Activated T-helper 1 cell treated with Interleukin-2 at 50 U/mL for 16 hours (primary cell): Measurements from ENCODE around the gene KLHL10.
A peak's percentile ranks its signal among the peaks of the same experiment; 100 is the strongest.
"Not testable (repeated sequence)": the region's sequence is repeated elsewhere in the genome, so short reads cannot be mapped to it uniquely, and the experiment has no call there.

Experiments used
- DNase-seq: peaks from one replicate; pipeline ENCODE4 v3.0.0-alpha.2; 2020; ENCODE audit warnings: low read depth

Gene KLHL10

GRCh38 chr17:41813152-41813680 is 24.4 kb upstream of the KLHL10 start:
- no peak for DNase-seq

DNA sequence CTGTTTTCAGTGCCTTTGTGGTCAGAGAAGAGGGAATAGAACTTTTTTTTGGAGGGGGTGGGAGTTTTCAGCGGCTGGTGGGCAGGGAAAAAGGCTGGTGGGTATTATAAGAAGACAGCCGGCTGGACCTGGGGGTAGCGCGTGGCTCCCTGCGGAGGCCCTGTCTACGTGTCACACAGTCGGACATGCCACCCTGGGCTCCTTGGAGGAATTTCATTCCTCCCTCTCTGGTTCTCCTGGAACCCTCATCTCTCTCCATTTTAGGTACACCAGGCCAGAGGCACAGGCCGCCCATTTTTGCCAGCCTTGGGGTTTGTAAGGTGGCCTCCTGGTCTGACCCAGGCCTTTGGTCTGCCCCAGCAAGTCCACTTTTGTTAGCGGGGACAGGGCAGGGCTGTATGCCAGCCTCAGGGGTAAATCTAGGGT is 23.9 kb upstream of the KLHL10 start:
- no peak for DNase-seq

DNA sequence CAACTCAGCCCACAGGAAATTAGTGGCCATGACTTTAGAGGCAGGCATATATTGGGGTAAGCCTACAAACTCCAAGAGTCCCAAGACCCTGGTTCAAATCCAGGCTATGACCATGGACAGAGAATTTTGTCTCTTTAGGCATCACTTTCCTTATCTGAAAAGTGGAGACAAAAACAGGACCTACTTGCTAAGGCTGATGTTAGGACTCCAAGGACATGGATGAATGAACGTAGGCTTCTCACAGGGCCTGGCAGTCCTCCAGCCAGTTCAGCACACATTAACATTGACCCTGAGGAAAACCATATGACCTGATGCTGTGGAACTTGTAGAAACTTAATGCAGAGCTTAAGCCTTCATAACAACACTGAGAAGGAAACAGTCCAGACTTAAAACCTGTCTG is 23.4 kb upstream of the KLHL10 start:
- DNase-seq = no peak

DNA sequence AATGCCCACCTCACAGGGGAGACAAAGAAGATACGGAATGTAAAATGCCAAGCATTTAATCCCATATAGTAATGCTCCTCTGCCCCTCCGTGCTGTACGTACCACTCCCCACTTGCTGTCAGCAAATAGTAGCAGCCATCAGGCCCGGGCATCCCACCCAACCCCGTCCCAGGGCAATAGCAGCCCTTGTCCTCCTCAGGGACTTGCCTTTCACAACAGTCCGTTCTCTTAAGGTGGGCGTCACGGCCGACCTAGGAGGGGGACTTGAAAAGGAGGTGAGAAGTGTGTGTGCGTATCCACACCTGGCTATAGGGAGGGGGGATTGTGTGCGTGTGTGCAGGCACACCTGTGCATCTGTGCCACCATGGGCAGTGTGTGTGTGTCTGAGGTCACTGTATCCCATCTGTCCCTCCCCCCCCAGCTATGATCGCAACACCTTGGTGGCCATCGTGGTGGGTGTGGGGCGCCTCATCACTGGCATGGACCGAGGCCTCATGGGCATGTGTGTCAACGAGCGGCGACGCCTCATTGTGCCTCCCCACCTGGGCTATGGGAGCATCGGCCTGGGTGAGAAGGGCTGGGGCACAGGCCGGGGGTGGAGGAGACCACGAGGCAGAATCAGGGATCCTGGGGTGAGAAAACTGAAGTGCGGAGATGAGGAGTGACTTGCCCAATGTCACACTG is 20.8 kb upstream of the KLHL10 start:
- no peak for DNase-seq

- no peak for DNase-seq
Measured at GRCh38 chr17:41818024-41818423, 19.6 kb upstream of the KLHL10 start.

- DNase-seq = no peak
Measured at GRCh38 chr17:41821776-41822175, 15.8 kb upstream of the KLHL10 start.

- no peak for DNase-seq
Measured at GRCh38 chr17:41822216-41823140, 15.1 kb upstream of the KLHL10 start.

DNA sequence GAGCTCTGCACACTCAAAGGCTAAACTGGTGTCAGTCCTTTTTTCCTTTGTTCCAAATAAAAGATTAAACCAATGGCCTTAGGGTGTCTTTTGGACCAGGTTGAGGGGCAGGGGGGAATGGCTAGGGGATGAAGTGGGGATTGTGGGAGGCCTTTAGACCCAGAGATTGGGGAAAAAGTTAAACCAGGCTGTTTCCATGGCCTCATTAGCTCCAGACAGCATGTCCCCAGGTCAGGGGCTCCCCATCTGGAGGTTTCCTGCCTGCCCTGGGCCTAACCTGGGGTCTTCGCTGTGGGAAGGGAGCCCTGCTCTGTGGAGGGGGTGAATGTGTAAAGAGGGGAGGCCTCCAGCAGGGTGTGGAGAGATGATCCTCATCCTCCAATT is 14.5 kb upstream of the KLHL10 start:
- no peak for DNase-seq

GRCh38 chr17:41823580-41823979 is 14.0 kb upstream of the KLHL10 start:
- DNase-seq = no peak

DNA sequence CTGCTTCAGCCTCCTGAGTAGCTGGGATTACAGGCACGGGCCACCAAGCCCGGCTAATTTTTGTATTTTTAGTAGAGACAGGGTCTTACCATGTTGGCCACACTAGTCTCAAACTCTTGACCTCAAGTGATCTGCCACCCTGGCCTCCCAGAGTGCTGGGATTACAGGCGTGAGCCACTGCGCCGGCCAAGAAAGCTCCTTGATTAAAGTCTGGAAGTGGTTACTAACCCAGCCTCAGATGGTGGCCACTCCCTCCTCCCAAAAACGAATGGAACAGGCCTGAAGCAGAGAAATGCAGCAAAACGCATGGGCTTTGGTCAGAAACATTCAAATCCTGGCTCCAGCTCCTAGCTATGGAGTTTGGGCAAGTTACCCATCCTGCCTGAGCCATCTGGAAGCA is 13.5 kb upstream of the KLHL10 start:
- DNase-seq = no peak

DNA sequence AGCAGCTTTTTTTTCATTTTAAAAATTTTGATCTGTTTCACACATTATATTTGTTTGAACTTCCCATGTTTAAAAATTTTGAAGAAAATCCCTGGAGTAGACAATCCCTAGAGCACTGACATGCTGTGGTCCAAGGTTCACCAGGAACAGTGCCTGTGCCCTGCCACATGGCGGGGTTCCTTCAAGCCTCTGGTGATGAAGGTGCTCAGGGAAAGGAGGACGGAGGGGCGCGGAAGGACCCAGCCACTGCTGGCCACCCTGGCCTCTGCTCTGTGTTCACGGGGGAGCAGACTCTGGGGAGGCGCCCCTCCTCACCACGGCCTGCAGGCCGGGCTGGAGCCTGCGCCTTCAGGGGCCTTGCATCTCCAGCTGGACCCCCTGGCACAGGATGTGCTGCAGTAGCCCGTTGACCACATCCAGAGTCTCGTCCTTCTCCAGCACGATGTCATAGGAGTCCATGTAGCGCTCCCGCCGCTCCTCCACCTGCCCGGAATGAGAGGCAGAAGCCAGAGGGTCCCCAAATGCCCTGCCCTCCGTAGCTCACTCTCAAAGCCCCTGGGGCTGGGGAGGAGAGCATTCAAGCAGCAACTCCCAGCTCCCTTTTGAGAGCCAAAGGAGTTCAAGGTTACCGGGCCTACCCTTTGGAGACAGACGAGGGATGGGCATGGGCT is 12.3 kb upstream of the KLHL10 start:
- no peak for DNase-seq

DNA sequence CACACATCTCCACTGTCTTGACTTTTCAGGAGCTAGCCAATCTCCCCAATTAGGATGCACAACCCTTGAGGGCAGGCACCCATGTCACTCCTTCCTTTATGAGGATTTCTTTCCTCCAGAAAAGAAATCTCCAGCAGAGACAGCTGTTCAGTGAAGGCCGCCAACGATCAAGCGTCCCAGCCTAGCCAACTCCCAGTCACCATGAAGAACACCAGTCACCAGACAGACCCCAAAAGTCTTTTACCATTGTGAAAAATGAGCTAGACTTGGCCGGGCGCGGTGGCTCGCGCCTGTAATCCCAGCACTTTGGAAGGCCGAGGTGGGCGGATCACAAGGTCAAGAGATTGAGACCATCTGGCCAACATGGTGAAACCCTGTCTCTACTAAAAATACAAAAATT is 7.7 kb upstream of the KLHL10 start:
- DNase-seq = not testable (repeated sequence)

GRCh38 chr17:41835214-41835799 is 2.3 kb upstream of the KLHL10 start:
- no peak for DNase-seq

DNA sequence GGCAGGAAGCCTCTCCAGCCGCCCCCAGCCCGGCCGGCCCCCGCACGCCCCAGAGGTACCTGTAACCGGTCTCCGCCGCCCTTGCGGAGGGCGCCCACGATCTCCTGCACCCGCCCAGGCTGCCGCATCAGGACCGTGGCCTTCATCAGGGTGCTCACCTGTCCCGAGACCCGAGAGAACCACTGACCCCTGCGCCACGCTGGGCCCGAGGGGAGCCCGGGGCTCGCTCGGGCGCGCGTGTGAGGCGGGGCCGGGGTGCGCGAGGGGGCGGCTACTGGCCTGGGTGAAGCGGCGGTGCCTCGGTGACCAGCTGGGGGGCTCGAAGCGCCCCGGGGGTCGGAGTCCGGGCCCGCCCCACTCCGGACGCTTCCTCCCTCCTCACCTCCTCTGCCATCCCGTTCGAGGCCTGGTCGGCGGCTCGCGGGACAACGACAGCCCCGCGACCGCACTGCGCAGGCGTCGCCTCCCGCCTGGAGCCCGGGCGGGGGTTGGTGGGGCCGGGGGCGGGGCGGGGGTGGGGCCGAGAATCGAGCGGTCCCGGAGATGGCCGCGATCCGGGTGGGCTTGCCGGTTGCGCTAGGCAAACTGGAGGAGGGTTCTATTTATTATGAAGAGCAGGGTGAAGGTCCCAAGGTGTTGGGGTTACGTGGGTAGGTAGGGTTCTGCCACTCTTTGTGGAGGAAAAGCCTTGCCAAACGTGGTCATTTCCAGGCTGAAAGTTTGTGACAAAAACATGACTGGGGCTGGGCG is 1.6 kb upstream of the KLHL10 start, which contains the start of gene NT5C3B:
TSS of gene NT5C3B (minus strand) at position 433 of the 750 bp plus-strand sequence. CDS start at position 394, 39 bp downstream.
- DNase-seq = peak; percentile 48

DNA sequence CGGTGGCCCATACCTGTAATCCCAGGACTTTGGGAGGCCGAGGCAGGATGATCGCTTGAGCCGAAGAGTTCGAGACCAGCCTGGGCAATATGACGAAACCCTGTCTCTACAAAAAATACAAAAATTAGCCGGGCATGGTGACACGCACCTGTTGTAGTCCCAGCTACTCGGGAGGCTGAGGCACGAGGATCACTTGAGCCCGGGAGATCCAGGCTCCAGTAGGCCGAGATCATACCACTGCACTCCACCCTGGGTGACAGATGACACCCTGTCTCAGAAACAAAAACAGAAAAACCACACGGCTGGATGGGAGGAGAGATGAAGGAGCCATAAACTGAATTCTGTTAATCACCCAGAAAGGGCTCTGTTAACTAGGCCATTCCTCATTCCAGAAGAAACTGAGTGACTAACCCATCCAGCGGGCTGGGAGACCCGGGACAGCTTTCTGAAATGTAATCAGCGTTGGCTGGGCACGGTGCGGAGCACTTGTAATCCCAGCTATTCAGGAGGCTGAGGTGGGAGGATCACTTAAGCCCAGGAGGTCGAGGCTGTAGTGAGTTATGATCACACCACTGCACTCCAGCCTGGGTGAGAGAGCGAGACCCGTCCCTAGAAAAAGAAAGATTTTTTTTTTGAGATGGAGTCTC is 952 bp upstream of the KLHL10 start:
- DNase-seq = no peak

GRCh38 chr17:41839448-41839847 is 1.8 kb downstream of the KLHL10 start:
- not testable (repeated sequence) for DNase-seq

- DNase-seq = not testable (repeated sequence)
Measured at GRCh38 chr17:41840781-41841180, 3.2 kb downstream of the KLHL10 start.

DNA sequence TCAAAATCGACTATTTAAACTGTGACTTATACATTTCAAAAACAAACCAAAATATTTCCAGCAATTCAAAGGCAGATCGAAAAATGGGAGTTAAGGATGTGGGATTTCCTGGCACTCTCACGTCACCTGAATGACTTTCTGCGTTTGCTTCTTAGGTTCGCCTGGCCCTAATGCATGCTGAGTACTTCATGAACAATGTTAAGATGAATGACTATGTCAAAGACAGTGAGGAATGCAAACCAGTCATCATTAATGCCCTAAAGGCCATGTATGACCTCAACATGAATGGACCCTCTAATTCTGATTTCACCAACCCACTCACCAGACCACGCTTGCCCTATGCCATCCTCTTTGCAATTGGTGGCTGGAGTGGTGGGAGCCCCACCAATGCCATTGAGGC is 7.3 kb downstream of the KLHL10 start:
- no peak for DNase-seq

DNA sequence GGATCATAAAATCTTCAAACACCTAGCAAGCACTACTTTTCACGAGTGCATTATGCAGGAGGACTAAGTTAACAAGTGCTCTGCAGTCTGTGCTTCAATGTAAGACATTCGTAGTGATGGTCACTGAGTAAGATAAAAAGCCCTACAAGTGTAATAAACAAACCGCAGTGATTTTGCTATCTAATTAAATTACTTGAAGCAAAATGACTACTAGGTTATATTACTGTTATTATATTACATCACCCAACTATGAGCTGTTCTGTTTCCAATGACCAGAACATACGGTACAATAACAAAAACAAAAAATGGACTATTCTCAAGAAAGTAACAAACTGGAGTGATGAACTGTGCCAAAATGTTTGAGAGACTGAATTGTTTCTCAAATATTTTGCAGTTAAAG is 11.2 kb downstream of the KLHL10 start:
- no peak for DNase-seq

- no peak for DNase-seq
Measured at GRCh38 chr17:41849251-41849990, 11.8 kb downstream of the KLHL10 start.
